GM23338 (cell line): Measurements from ENCODE around the gene C16orf90. TPM values are rescaled to one million over a fixed set of nuclear protein-coding genes. Genes with fewer than 3 reads are reported as not detected.

Experiments used
- ATAC-seq: fragments of 200-7000 bp; cut with Tn5 transposase; 3 replicates; pipeline ENCODE4 v1.9.1; 2020
- DNase-seq: peaks from one replicate; pipeline ENCODE4 v3.0.0-alpha.2; 2015; ENCODE audit warnings: low spot score
- H2AFZ ChIP-seq: fragments of 200-600 bp; sonication (generic); 2 replicates; pipeline ENCODE4 v1.8.0; 2016; ENCODE audit warnings: antibody characterized with exemption, mild to moderate bottlenecking, moderate library complexity
- H3F3A ChIP-seq: fragments of 200-600 bp; sonication (generic); replicated peaks from 2 replicates; pipeline ENCODE4 v1.8.0; 2017; ENCODE audit warnings: antibody characterized with exemption, mixed run types, low read depth
- H3K27ac ChIP-seq: fragments of 200-600 bp; sonication (generic); 2 replicates; pipeline ENCODE4 v1.6.1; 2016; ENCODE audit warnings: low read depth
- H3K27me3 ChIP-seq: fragments of 200-600 bp; sonication (generic); 2 replicates; pipeline ENCODE4 v1.8.0; 2016; ENCODE audit warnings: mild to moderate bottlenecking, mixed run types, moderate library complexity; ENCODE audit not compliant: insufficient read depth
- H3K36me3 ChIP-seq: fragments of 200-600 bp; sonication (generic); 2 replicates; pipeline ENCODE4 v1.8.0; 2016; ENCODE audit warnings: mild to moderate bottlenecking; ENCODE audit not compliant: insufficient read depth
- H3K4me1 ChIP-seq: fragments of 200-600 bp; sonication (generic); 2 replicates; pipeline ENCODE4 v1.8.0; 2016; ENCODE audit warnings: mild to moderate bottlenecking, moderate library complexity; ENCODE audit not compliant: insufficient read depth
- H3K4me2 ChIP-seq: fragments of 200-600 bp; sonication (generic); 2 replicates; pipeline ENCODE4 v1.7.1; 2017; ENCODE audit warnings: mixed run types
- H3K4me3 ChIP-seq: fragments of 200-600 bp; sonication (generic); 2 replicates; pipeline ENCODE4 v1.6.1; 2016; ENCODE audit warnings: mixed run types
- H3K79me2 ChIP-seq: fragments of 200-600 bp; sonication (generic); replicated peaks from 2 replicates; pipeline ENCODE4 v1.8.0; 2017; ENCODE audit warnings: mild to moderate bottlenecking; ENCODE audit not compliant: insufficient read depth
- H3K9me2 ChIP-seq: fragments of 200-600 bp; sonication (generic); 2 replicates; pipeline ENCODE4 v1.8.0; 2017; ENCODE audit not compliant: insufficient read depth
- H4K20me1 ChIP-seq: fragments of 200-600 bp; sonication (generic); replicated peaks from 2 replicates; pipeline ENCODE4 v1.8.0; 2017; ENCODE audit warnings: mild to moderate bottlenecking; ENCODE audit not compliant: insufficient read depth
- H3K27ac Mint-ChIP-seq: 2 replicates; pipeline ENCODE4 v1.8.0; 2020; ENCODE audit warnings: inconsistent platforms, mild to moderate bottlenecking, moderate library complexity, mixed read lengths
- H3K27me3 Mint-ChIP-seq: 3 replicates; pipeline ENCODE4 v1.8.0; 2022; ENCODE audit warnings: low read depth, mild to moderate bottlenecking, moderate library complexity, mixed read lengths, inconsistent platforms; ENCODE audit not compliant: insufficient read depth, poor library complexity
- H3K36me3 Mint-ChIP-seq: 3 replicates; pipeline ENCODE4 v1.8.0; 2021; ENCODE audit warnings: low read depth, mild to moderate bottlenecking, inconsistent platforms, moderate library complexity, mixed read lengths
- H3K4me1 Mint-ChIP-seq: 3 replicates; pipeline ENCODE4 v1.8.0; 2020; ENCODE audit warnings: mild to moderate bottlenecking, inconsistent platforms, mixed read lengths
- H3K4me3 Mint-ChIP-seq: 3 replicates; pipeline ENCODE4 v1.8.0; 2021; ENCODE audit warnings: moderate library complexity, mild to moderate bottlenecking, inconsistent platforms, mixed read lengths
- H3K9me3 Mint-ChIP-seq: 3 replicates; pipeline ENCODE4 v1.8.0; 2020; ENCODE audit warnings: moderate library complexity, mild to moderate bottlenecking, inconsistent platforms, mixed read lengths
- CREB1 ChIP-seq: fragments of 250-450 bp; sonication (Bioruptor Pico); IDR thresholded peaks from 2 replicates; pipeline ENCODE4 v1.5.0; 2020; ENCODE audit warnings: low read depth, mild to moderate bottlenecking, moderate library complexity
- CTCF ChIP-seq, 2 experiments: fragments of 200-600 bp in 1 of 2; sonication (generic) in 1 of 2; conservative IDR thresholded peaks; 2 replicates each; pipeline versions ENCODE4 v1.5.1 to v1.6.1; 2016 to 2017; ENCODE audit warnings: antibody characterized with exemption in 2 of 2, low read depth in 2 of 2, mild to moderate bottlenecking in 2 of 2, moderate library complexity in 1 of 2
- ETS1 ChIP-seq: IDR thresholded peaks from 2 replicates; pipeline ENCODE4 v1.6.1; 2016; ENCODE audit warnings: antibody characterized with exemption
- EZH2 ChIP-seq: fragments of 200-600 bp; sonication (generic); IDR thresholded peaks from one replicate; pipeline ENCODE4 v1.8.0; 2017; ENCODE audit warnings: antibody characterized with exemption, mild to moderate bottlenecking, low read depth; ENCODE audit not compliant: unreplicated experiment
- EZH2phosphoT487 ChIP-seq: fragments of 200-600 bp; sonication (generic); IDR thresholded peaks from one replicate; pipeline ENCODE4 v1.8.1; 2018; ENCODE audit warnings: antibody characterized with exemption; ENCODE audit not compliant: unreplicated experiment
- JUNB ChIP-seq: IDR thresholded peaks from one replicate; pipeline ENCODE4 v1.6.1; 2016; ENCODE audit warnings: antibody characterized with exemption; ENCODE audit not compliant: unreplicated experiment
- NANOG ChIP-seq: IDR thresholded peaks from 2 replicates; pipeline ENCODE4 v1.6.1; 2016; ENCODE audit warnings: antibody characterized with exemption, borderline replicate concordance
- POLR2AphosphoS5 ChIP-seq: IDR thresholded peaks from 2 replicates; pipeline ENCODE4 v1.6.1; 2016; ENCODE audit warnings: antibody characterized with exemption, low read depth
- REST ChIP-seq: IDR thresholded peaks from one replicate; pipeline ENCODE4 v1.6.1; 2018; ENCODE audit warnings: antibody characterized with exemption; ENCODE audit not compliant: unreplicated experiment
- STAT1 ChIP-seq: IDR thresholded peaks from one replicate; pipeline ENCODE4 v1.6.1; 2016; ENCODE audit warnings: antibody characterized with exemption; ENCODE audit not compliant: unreplicated experiment
- ZNF114 ChIP-seq: fragments of 250-450 bp; sonication (Bioruptor Pico); IDR thresholded peaks from 2 replicates; pipeline ENCODE4 v1.5.0; 2020; ENCODE audit warnings: mild to moderate bottlenecking, moderate library complexity
- ZNF331 ChIP-seq: fragments of 250-450 bp; sonication (Bioruptor Pico); IDR thresholded peaks from 2 replicates; pipeline ENCODE4 v1.5.0; 2020; ENCODE audit warnings: low read depth, mild to moderate bottlenecking, moderate library complexity
- ZNF462 ChIP-seq: fragments of 250-450 bp; sonication (Bioruptor Pico); IDR thresholded peaks from 2 replicates; pipeline ENCODE4 v1.5.0; 2020; ENCODE audit warnings: mild to moderate bottlenecking, moderate library complexity
- polyA plus RNA-seq: library from polyadenylated mRNA; unstranded; fragments of >200 nt; fragmentation: Nextera tagmentation; extraction: Ambion mirVana; gene quantifications from 2 replicates; pipeline ENCODE4 v1.2.1, GENCODE V29; 2016
- total RNA-seq: library from RNA; depleted of rRNA; stranded (reverse); fragments of >200 nt; shearing (Covaris generic); gene quantifications from 2 replicates; pipeline ENCODE4 v1.2.3, GENCODE V29; 2014

Gene C16orf90
- total and polyA plus RNA-seq, 2 experiments from 2014 or later: not detected

GRCh38 chr16:3478242-3478925 lies 16.9 kb downstream of the C16orf90 start:
- TF ChIP-seq ZNF114 (CRISPR knock-in tag) (no peak), CREB1 (CRISPR knock-in tag) (no peak), JUNB (no peak), POLR2AphosphoS5 (no peak), ZNF462 (no peak), REST (no peak), EZH2 (no peak), NANOG (no peak), EZH2phosphoT487 (no peak), CTCF (conservative IDR thresholded peaks at IDR 0.05; ENCODE audit: low read depth in 2 of 2) (no peak), ETS1 (no peak), STAT1 (no peak), ZNF331 (CRISPR knock-in tag) (no peak)
- peaks cover 51% of the 10 kb centered on the region for H3K79me2 ChIP-seq
- DNase-seq (no peak), ATAC-seq (no peak)
- no peak overlapping the region for H2AFZ ChIP-seq
- H3K4me1 ChIP-seq: peaks cover 11% of the 10 kb centered on the region
- H3K27me3 Mint-ChIP-seq: peaks cover 12% of the 10 kb centered on the region
- H3K27ac Mint-ChIP-seq: no peak overlapping the region
- peaks cover 15% of the 10 kb centered on the region for H3K4me1 Mint-ChIP-seq
- no peak overlapping the region for H3K4me2 ChIP-seq
- H3K36me3 ChIP-seq: 0 out of 2 replicates have a peak, but pooled peaks cover 4% of the 10 kb centered on the region
- peaks cover 20% of the 10 kb centered on the region; the same call in 1 of the 2 replicates for H4K20me1 ChIP-seq
- H3K9me2 ChIP-seq: no peaks in the 10 kb centered on the region
- no peaks in the 10 kb centered on the region for H3F3A ChIP-seq
- H3K27ac ChIP-seq: no peak overlapping the region
- no peak overlapping the region for H3K4me3 ChIP-seq
- H3K36me3 Mint-ChIP-seq: peaks cover 33% of the 10 kb centered on the region
- H3K4me3 Mint-ChIP-seq: no peak overlapping the region
- no peaks in the 10 kb centered on the region for H3K9me3 Mint-ChIP-seq
- H3K27me3 ChIP-seq: no peaks in the 10 kb centered on the region
